HepG2 (cell line): Measurements from ENCODE around the gene ATAD1. TPM values are rescaled to one million over a fixed set of nuclear protein-coding genes. Genes with fewer than 3 reads are reported as not detected.

Experiments
- ATAC-seq: fragments of 200-7000 bp; cut with Tn5 transposase; 3 replicates; pipeline ENCODE4 v1.9.1; 2020; ENCODE audit warnings: mild to moderate bottlenecking, moderate library complexity
- BruUV-seq: library from RNA; stranded (reverse); fragments of 400-500 nt; replicated peaks from 2 replicates; lab custom pipeline; 2021; lab: Mats Ljungman, UMichigan
- CTCF ChIA-PET: fragments of 300-600 bp; formaldehyde crosslinking; extraction: SDS; loops from one replicate; lab custom pipeline; 2021; ENCODE audit warnings: low total read pairs, inconsistent platforms, low intra/inter-chr PET ratio; lab: Yijun Ruan, JAX
- POLR2A ChIA-PET: fragments of 350-600 bp; sonication (Branson Sonifier 250); formaldehyde crosslinking; loops from one replicate; lab custom pipeline; 2020; ENCODE audit warnings: antibody characterized with exemption, inconsistent platforms; lab: Yijun Ruan, JAX
- DNase-seq: peaks from one replicate; pipeline ENCODE4 v3.0.0-alpha.2; 2015; ENCODE audit warnings: low spot score
- FAIRE-seq: peaks from 3 replicates; lab custom pipeline; 2011; peaks lifted over from hg19 to GRCh38; lab: Jason Lieb, UNC
- H2AFZ ChIP-seq: one replicate; pipeline ENCODE4 v1.6.1; 2011; ENCODE audit warnings: low read length, inconsistent platforms
- H3K27ac ChIP-seq: fragments of 300-600 bp; 3 replicates; pipeline ENCODE4 v1.8.0; 2011; ENCODE audit warnings: mixed run types, mild to moderate bottlenecking, mixed read lengths, low read length, inconsistent platforms; ENCODE audit not compliant: insufficient read depth; ENCODE audit errors: extremely low read length
- H3K27me3 ChIP-seq, 2 experiments: fragments of 200-600 bp in 1 of 2; 2 replicates in 1 of 2; 3 replicates in 1 of 2; pipeline versions ENCODE4 v1.6.0 to v1.8.0; 2011; ENCODE audit warnings: low read length in 2 of 2, mild to moderate bottlenecking in 2 of 2, moderate library complexity in 2 of 2, inconsistent platforms in 1 of 2; ENCODE audit not compliant: insufficient read depth in 2 of 2, control insufficient read depth in 1 of 2
- H3K36me3 ChIP-seq, 2 experiments: fragments of 200-600 bp in 1 of 2; replicated peaks in 1 of 2; 2 replicates in 1 of 2; 3 replicates in 1 of 2; pipeline versions ENCODE4 v1.5.1 to v1.8.0; 2011; ENCODE audit warnings: low read length in 2 of 2, inconsistent platforms in 1 of 2; ENCODE audit not compliant: insufficient read depth in 2 of 2, control insufficient read depth in 1 of 2
- H3K4me1 ChIP-seq: 2 replicates; pipeline ENCODE4 v1.5.1; 2012; ENCODE audit warnings: low read length, inconsistent platforms; ENCODE audit not compliant: insufficient read depth
- H3K4me2 ChIP-seq: 2 replicates; pipeline ENCODE4 v1.6.0; 2011; ENCODE audit warnings: low read depth, low read length, inconsistent platforms
- H3K4me3 ChIP-seq, 3 experiments: fragments of 200-600 bp in 1 of 3; sonication (generic), shearing (Covaris generic) in 1 of 3; replicated peaks in 1 of 3; 2 replicates each; pipeline ENCODE4 v1.5.1; 2011 to 2016; ENCODE audit warnings: low read length in 3 of 3, inconsistent platforms in 2 of 3, low read depth in 2 of 3, mild to moderate bottlenecking in 2 of 3, control low read depth in 1 of 3, mixed read lengths in 1 of 3; ENCODE audit not compliant: insufficient read depth in 1 of 3
- H3K79me2 ChIP-seq: one replicate; pipeline ENCODE4 v1.6.1; 2011; ENCODE audit warnings: low read length, inconsistent platforms; ENCODE audit not compliant: insufficient read depth
- H3K9ac ChIP-seq: 2 replicates; pipeline ENCODE4 v1.6.0; 2011; ENCODE audit warnings: mild to moderate bottlenecking, low read depth, low read length, inconsistent platforms; ENCODE audit not compliant: insufficient read depth
- H3K9me3 ChIP-seq: 2 replicates; pipeline ENCODE4 v1.5.1; 2012; ENCODE audit warnings: mild to moderate bottlenecking, low read length
- H4K20me1 ChIP-seq: 2 replicates; pipeline ENCODE4 v1.6.0; 2011; ENCODE audit warnings: inconsistent platforms, mild to moderate bottlenecking, low read length, moderate library complexity; ENCODE audit not compliant: insufficient read depth
- AKAP8 ChIP-seq: sonication (generic); formaldehyde crosslinking; IDR thresholded peaks from 2 replicates; pipeline ENCODE4 v1.5.1; 2020; ENCODE audit warnings: mild to moderate bottlenecking, missing genetic modification reagents
- ATAD3A ChIP-seq: sonication (generic); formaldehyde crosslinking; IDR thresholded peaks from 2 replicates; pipeline ENCODE4 v1.4.0; 2020; ENCODE audit warnings: missing genetic modification reagents
- POLR2A ChIP-seq, 2 experiments: IDR thresholded peaks; 2 replicates each; pipeline ENCODE4 v1.6.1; 2011; ENCODE audit warnings: low read depth in 2 of 2, low read length in 2 of 2, mild to moderate bottlenecking in 1 of 2, moderate library complexity in 1 of 2; ENCODE audit not compliant: insufficient read depth in 1 of 2
- SRSF1 ChIP-seq: fragments of 200-400 bp; formaldehyde crosslinking; optimal IDR thresholded peaks from 2 replicates; pipeline ENCODE3; 2017; ENCODE audit warnings: mild to moderate bottlenecking, low read depth, low read length, moderate library complexity
- ZFY ChIP-seq: sonication (generic); formaldehyde crosslinking; IDR thresholded peaks from 2 replicates; pipeline ENCODE4 v1.4.0; 2020; ENCODE audit warnings: missing genetic modification reagents
- ZNF777 ChIP-seq: sonication (generic); formaldehyde crosslinking; IDR thresholded peaks from 2 replicates; pipeline ENCODE4 v1.4.0; 2020; ENCODE audit warnings: missing genetic modification reagents
- WGBS: methylation state at CpG from one replicate; pipeline ENCODE4 v1.1.6; 2017; ENCODE audit warnings: low lambda C conversion rate; 5-methylcytosine and 5-hydroxymethylcytosine counted together
- in situ Hi-C: cut with HindIII; loops from 2 replicates; pipeline ENCODE4 v1.10.0; 2017; ENCODE audit warnings: low pct_unique_long_range_greater_than_20kb; ENCODE audit not compliant: extremely low pct_ligation_motif_present
- intact Hi-C: fragments of 100-400 bp; cut with micrococcal nuclease; formaldehyde crosslinking; loops from one replicate; pipeline ENCODE4 v1.10.0; 2022; ENCODE audit not compliant: unreplicated experiment
- polyA plus RNA-seq, 8 experiments: library from polyadenylated mRNA; depleted of rRNA in 3 of 8; stranded (reverse) in 7 of 8; unstranded in 1 of 8; fragments of >200 nt; fragmentation: Illumina TruSeq in 4 of 8; extraction: Trizol in 4 of 8; gene quantifications; 2 replicates each; pipeline versions ENCODE4 v1.2.1 to v1.2.3, GENCODE V29; 2011 to 2016; ENCODE audit warnings: low read depth in 4 of 8, missing spikeins in 1 of 8, mixed read lengths in 1 of 8; ENCODE audit not compliant: insufficient read depth in 1 of 8
- total RNA-seq, 5 experiments: library from RNA; depleted of rRNA; stranded (reverse); fragments of >200 nt; fragmentation: Illumina TruSeq; extraction: Trizol; gene quantifications; 2 replicates each; pipeline ENCODE4 v1.2.3, GENCODE V29; 2016; ENCODE audit warnings: low read depth in 1 of 5
- TF ChIP-seq, protein P1 (sequence below): sonication (generic); formaldehyde crosslinking; conservative IDR thresholded peaks from 2 replicates; pipeline ENCODE4 v1.4.0; 2020; ENCODE audit warnings: missing genetic modification reagents
- TF ChIP-seq, protein P2 (sequence below): sonication (generic); formaldehyde crosslinking; IDR thresholded peaks from 2 replicates; pipeline ENCODE4; 2020; ENCODE audit warnings: missing genetic modification reagents, mild to moderate bottlenecking, borderline replicate concordance

ATAD1 gene
- total and polyA plus RNA-seq, 2 of the 13 experiments (the other 11 are each of a cell fraction or from before 2014, with no cell fraction given): 14.9 to 28.2 TPM

- BruUV-seq: no TSS peak
- DNase-seq (no peak), FAIRE-seq (no peak), ATAC-seq (no peak)
- Histone ChIP-seq H3K9ac (no peak overlapping the region), H3K4me1 (no peaks in the 10 kb centered on the region), H3K9me3 (no peaks in the 10 kb centered on the region), H3K79me2 (no peaks in the 10 kb centered on the region), H3K27me3 (no peaks in the 10 kb centered on the region), H2AFZ (no peak overlapping the region), H3K36me3 (no peaks in the 10 kb centered on the region), H4K20me1 (no peaks in the 10 kb centered on the region), H3K4me3 (no peak overlapping the region), H3K4me2 (no peak overlapping the region), H3K27ac (no peak overlapping the region)
- WGBS: 65% methylated on average over 2 of the region's 2 CpGs
- in situ Hi-C loops: no loop called here
- intact Hi-C loops: no loop called here
- ChIA-PET POLR2A (interaction anchor here (1.2 kb wide), 1 partner anchor 10 kb away, joined by 5 read pairs; the partner anchor contains the start of gene ATAD1), CTCF (no interaction called here)
- TF ChIP-seq AKAP8 (CRISPR knock-in tag): no peak
- TF ChIP-seq SRSF1: no peak
- no peak for TF ChIP-seq ZNF777
- TF ChIP-seq, protein P1, sequence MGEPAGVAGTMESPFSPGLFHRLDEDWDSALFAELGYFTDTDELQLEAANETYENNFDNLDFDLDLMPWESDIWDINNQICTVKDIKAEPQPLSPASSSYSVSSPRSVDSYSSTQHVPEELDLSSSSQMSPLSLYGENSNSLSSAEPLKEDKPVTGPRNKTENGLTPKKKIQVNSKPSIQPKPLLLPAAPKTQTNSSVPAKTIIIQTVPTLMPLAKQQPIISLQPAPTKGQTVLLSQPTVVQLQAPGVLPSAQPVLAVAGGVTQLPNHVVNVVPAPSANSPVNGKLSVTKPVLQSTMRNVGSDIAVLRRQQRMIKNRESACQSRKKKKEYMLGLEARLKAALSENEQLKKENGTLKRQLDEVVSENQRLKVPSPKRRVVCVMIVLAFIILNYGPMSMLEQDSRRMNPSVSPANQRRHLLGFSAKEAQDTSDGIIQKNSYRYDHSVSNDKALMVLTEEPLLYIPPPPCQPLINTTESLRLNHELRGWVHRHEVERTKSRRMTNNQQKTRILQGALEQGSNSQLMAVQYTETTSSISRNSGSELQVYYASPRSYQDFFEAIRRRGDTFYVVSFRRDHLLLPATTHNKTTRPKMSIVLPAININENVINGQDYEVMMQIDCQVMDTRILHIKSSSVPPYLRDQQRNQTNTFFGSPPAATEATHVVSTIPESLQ: no peak
- TF ChIP-seq ATAD3A (CRISPR knock-in tag): no peak
- no peak for TF ChIP-seq POLR2A (IDR thresholded peaks at IDR 0.05; ENCODE audit: insufficient read depth in 1 of 2, low read depth in 2 of 2, low read length in 2 of 2)
- TF ChIP-seq, protein P2, sequence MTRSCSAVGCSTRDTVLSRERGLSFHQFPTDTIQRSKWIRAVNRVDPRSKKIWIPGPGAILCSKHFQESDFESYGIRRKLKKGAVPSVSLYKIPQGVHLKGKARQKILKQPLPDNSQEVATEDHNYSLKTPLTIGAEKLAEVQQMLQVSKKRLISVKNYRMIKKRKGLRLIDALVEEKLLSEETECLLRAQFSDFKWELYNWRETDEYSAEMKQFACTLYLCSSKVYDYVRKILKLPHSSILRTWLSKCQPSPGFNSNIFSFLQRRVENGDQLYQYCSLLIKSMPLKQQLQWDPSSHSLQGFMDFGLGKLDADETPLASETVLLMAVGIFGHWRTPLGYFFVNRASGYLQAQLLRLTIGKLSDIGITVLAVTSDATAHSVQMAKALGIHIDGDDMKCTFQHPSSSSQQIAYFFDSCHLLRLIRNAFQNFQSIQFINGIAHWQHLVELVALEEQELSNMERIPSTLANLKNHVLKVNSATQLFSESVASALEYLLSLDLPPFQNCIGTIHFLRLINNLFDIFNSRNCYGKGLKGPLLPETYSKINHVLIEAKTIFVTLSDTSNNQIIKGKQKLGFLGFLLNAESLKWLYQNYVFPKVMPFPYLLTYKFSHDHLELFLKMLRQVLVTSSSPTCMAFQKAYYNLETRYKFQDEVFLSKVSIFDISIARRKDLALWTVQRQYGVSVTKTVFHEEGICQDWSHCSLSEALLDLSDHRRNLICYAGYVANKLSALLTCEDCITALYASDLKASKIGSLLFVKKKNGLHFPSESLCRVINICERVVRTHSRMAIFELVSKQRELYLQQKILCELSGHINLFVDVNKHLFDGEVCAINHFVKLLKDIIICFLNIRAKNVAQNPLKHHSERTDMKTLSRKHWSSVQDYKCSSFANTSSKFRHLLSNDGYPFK (CRISPR knock-in tag): no peak
- TF ChIP-seq ZFY: no peak
- TF ChIP-seq, all 625 proteins: peak for 0
Observed at GRCh38 chr10:87827681-87828080, 9.7 kb upstream of the ATAD1 start.
